NCI-H2171 (cell line): ENCODE measurements around the gene KCNK5.

ENCODE experiments used
- DNase-seq: peaks from one replicate; lab custom pipeline; 2025; lab: John Stamatoyannopoulos, UW

KCNK5 gene

DNA sequence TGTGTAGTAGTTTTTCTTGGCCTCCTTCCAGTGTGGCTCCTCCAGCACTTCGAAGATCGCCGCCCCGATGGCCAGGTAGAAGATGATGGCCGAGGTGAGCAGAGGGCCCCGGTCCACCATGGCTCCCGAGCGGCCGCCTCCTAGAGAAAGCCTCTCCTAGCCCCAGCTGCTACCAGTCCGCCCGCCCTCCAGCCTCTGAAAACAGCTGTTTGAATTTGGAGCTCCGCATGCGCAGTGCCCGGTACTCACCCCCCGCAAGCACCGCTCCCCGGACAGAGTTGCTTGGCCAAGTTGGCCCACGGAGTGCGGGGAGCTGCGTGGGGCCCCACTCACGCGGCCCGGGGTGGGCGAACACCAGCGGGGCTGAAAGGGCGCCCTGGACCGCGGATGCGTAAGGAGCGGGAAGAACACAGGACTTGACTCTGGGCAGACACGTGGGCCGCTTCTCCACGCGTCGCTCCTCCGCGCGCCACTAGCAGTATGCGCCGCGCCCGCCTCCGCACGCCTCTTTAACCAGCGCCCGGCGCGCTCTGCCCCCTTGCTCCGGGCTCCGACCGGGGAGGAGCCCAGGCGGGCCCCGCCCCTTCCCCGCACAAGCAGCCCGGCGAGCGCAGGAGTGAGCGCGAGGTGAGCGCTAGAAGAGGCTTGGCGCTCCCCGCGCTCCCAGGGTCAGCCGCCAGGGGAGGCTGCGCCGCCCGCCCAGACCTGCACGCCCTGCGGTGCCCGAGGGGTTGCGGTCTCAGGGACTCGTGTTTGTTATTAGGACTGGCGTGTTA is at the start of gene KCNK5:
Gene KCNK5, minus strand, starts transcription at position 484 of the 776 bp plus-strand sequence. Its CDS starts 364 bp downstream, at position 120.
- DNase-seq: peak; percentile 69

DNA sequence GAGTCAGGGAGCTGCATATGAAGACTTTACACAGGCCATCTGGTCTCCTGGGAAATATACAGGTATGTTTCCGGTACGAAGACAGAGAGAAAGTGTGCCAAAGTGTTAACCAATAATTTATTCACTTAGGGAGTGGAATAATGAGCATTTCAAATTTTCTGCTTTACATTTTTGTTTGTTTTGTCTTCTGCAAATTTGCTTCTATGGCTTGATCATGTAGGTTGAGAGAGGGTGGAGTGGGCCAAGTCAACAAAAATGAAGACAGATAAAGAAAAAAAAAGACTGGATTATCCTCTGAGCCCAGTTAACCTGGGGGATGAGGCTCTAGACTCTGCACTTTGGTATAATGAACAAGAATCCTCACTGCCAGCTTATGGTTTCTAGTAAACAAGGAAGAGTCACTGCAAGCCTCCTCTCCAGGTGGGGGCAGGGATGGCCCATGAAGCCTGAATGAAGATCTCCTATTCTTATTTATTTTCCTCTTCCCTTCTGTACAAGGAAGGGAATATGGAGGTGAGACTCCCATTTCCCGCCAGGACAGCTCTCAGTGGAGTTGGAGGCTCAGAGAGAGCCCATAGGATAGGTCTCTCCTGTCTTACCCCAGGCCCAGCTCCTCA is 47.2 kb upstream of the KCNK5 start:
- DNase-seq: no peak

GRCh38 chr6:39274903-39275302 is 45.6 kb upstream of the KCNK5 start:
- no peak for DNase-seq

GRCh38 chr6:39274471-39274870 is 45.2 kb upstream of the KCNK5 start:
- DNase-seq: no peak

- no peak for DNase-seq
Observed at GRCh38 chr6:39273406-39273821, 44.1 kb upstream of the KCNK5 start.

- DNase-seq: no peak
Observed at GRCh38 chr6:39269961-39270360, 40.7 kb upstream of the KCNK5 start.

- DNase-seq: no peak
Observed at GRCh38 chr6:39268721-39269120, 39.4 kb upstream of the KCNK5 start.

- no peak for DNase-seq
Observed at GRCh38 chr6:39268171-39268570, 38.9 kb upstream of the KCNK5 start.

DNA sequence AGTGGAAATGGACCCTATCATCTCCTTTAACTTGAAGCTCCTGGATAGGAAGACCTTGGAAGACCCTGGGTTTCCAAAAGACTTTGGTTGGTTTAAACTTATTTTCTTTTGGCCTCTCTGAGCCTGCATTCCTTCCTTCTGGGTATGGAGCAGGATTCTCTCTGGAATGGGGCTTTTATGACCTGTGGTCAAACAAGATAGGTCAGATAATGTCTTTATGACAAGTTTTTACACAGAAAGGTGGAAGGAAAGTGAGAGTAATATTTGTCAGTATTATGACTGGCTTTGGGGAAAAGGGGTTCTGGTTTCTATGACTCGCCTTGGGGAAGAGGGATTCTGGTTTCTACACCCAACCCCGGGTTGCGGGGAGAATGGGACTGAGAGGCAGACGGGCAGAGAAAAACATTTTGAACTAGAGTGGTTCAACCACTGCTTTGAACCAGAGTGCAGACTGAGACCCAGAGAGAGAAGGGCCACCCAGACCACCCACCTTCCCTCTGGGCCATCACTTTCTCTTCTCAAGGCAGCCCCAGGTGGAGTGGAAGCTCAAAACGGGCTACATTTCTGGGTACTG is 37.6 kb upstream of the KCNK5 start:
- no peak for DNase-seq

GRCh38 chr6:39266375-39266774 is 37.1 kb upstream of the KCNK5 start:
- DNase-seq: no peak

- no peak for DNase-seq
Observed at GRCh38 chr6:39263303-39264037, 34.2 kb upstream of the KCNK5 start.

DNA sequence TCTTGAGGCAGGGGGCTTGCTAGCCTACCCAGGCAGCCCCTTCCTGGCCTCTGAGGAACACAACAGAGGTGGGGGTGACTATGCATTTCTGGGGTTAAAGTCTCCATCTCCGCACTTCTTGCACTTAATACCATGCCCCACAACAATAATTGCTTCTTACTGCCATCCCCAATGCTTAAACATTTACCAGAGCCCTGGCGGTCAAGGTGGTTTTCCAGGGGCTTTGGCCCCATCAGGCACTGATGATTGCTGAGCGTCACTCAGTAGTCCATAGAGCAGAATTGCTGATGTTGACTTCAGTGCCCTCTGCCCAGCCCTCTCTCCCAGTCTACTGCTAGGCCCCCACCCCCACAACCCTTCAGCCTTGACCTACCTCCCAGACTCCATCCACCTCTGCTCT is 32.5 kb upstream of the KCNK5 start:
- DNase-seq: no peak

DNA sequence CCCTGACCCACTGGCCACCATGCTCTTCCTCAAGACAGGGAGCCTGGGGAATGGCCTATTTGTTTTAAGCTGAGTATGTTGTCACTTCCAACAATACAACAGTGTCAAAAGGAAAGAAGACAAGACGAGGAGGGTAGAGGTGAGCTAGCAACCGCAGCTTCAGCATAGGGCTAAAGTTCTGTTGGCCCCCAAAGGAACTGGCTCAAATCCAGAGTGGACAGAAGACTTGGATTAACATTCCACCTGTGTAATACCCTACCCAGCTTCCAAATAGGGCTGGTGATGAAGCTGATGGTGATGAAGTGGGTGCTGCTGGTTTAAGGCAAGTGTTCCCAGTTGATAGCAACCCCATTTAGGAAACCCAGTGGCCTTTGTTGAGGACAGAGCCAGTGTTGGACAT is 31.7 kb upstream of the KCNK5 start:
- DNase-seq: no peak

DNA sequence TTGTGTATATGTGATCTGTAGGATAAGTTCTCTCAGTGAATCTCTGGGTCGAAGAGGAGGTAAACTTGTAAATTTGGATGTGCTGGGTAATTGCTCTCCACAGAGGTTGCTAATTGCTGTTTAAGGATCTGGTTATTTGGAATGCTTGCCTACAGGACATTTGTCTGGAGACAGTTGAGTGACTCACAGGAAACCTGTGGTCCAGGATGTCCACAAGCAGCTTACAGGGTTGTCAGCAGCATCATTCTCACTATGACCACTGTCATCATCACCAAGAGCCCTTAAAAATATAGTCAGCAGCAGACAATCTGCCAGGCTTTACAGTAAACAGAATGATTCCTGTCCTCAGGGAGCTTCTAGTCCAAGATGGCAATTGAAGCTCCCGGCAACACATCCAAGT is 31.2 kb upstream of the KCNK5 start:
- no peak for DNase-seq

DNA sequence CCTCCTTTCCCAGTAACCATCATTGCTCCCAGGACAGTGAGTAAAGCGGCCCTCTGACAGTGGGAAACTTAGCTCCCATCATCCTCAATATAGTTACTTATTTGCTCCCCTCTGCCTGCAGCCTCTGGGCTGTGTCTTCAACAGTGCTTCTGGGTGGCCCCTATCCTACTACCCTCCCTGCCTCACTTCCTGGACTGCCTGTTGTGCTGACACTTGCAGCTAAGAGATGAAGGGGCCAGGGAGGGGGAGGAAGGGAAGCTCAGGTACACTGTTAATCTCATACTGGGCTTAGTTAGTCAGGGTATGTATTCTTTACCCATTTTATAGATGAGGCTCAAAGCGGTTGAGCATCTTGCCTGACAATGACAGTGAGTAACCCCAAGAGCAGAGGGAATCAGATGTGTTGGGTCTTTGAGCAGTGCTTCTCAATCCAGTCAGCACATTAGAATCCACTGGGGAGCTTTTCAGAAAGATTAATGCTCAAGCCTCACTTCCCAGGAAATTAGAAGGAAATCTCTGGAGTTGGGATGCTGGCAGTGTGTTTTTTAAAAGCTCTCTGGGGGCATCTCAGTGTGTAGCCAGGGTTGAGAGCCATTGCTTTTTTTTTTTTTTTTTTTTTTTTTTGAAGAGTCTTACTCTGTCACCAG is 27.1 kb upstream of the KCNK5 start:
- DNase-seq: no peak

GRCh38 chr6:39254999-39255535 is 25.8 kb upstream of the KCNK5 start:
- DNase-seq: no peak

GRCh38 chr6:39251406-39251805 is 22.1 kb upstream of the KCNK5 start:
- peak; percentile 65 for DNase-seq

GRCh38 chr6:39250507-39250906 is 21.2 kb upstream of the KCNK5 start:
- no peak for DNase-seq

DNA sequence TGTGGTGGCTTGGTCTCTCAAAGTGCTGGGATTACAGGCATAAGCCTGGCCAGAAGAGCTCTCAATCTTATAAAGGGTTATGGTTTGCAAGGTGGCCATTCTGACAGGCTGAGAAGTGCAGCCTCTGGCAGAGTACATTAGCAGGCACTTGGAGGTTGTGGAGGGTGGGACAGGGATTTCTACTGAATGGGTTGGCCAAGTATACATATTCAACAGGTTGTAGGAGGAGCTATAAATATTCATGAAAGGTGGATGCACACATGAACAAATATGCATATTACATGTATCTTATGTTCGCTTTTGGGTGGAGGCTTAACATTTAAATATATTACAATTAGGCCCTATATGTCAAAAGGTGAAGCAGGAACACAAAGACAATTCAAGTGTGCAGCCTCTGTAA is 20.0 kb upstream of the KCNK5 start:
- DNase-seq: no peak

DNA sequence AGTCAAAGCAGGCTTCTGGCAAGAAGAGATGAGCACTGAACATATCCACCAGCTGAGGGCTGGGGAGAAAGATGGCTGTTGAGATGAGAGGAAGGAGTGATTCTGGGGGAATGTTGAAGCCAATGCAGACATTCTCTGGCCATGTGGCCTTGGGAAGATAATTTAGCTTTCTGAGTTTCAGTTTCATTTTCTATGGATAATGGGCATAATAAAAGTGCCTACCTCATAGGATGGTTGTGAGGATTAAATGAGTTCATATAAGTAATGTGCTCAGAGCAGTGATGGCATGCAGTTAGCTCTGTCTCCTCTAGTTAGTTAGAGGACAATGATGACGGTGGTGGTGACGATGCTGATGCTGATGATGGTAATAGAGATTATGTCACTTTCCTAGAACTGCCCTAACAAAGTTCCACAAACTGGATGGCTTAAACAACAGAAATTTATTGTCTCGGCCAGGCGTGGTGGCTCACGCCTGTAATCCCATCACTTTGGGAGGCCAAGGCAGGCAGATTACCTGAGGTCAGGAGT is 18.5 kb upstream of the KCNK5 start:
- no peak for DNase-seq

GRCh38 chr6:39243809-39244208 is 14.5 kb upstream of the KCNK5 start:
- no peak for DNase-seq
